ACC112 (cell line): ENCODE measurements around the gene ENAH.
"Not testable (repeated sequence)": the region's sequence is repeated elsewhere in the genome, so short reads cannot be mapped to it uniquely, and the experiment has no call there.

ENCODE experiments used
- H2AFZ ChIP-seq: fragments of 200-600 bp; sonication (generic); one replicate; pipeline ENCODE4 v1.6.0; 2017; ENCODE audit warnings: antibody characterized with exemption, low read length; ENCODE audit not compliant: unreplicated experiment
- H3K27ac ChIP-seq: fragments of 200-600 bp; sonication (generic); 2 replicates; pipeline ENCODE4 v1.5.1; 2014; ENCODE audit warnings: low read depth, mild to moderate bottlenecking, antibody characterized with exemption, low read length, moderate library complexity
- H3K27me3 ChIP-seq: fragments of 200-600 bp; sonication (generic); 2 replicates; pipeline ENCODE4 v1.6.1; 2014; ENCODE audit warnings: mild to moderate bottlenecking, antibody characterized with exemption, low read length, moderate library complexity, mixed read lengths; ENCODE audit not compliant: insufficient read depth
- H3K36me3 ChIP-seq: fragments of 200-600 bp; sonication (generic); 2 replicates; pipeline ENCODE4 v1.6.1; 2016; ENCODE audit warnings: mild to moderate bottlenecking, antibody characterized with exemption, low read length, moderate library complexity, mixed read lengths; ENCODE audit not compliant: insufficient read depth
- H3K4me1 ChIP-seq: fragments of 200-600 bp; sonication (generic); one replicate; pipeline ENCODE4 v1.6.1; 2016; ENCODE audit warnings: low read length, mixed read lengths; ENCODE audit not compliant: insufficient read depth, unreplicated experiment, control insufficient read depth
- H3K4me3 ChIP-seq: fragments of 200-600 bp; sonication (generic); 2 replicates; pipeline ENCODE4 v1.5.1; 2014; ENCODE audit warnings: mild to moderate bottlenecking, low read depth, low read length
- H3K79me2 ChIP-seq: fragments of 200-600 bp; sonication (generic); one replicate; pipeline ENCODE4 v1.6.0; 2016; ENCODE audit warnings: low read length; ENCODE audit not compliant: control insufficient read depth, unreplicated experiment, insufficient read depth

Gene ENAH

GRCh38 chr1:225481738-225482137 lies 171.2 kb downstream of the ENAH start:
- H3K4me1 ChIP-seq, result no peaks in the 10 kb centered on the region
- H3K4me3 ChIP-seq, result no peak overlapping the region
- H3K27me3 ChIP-seq, result no peaks in the 10 kb centered on the region
- H2AFZ ChIP-seq, result no peak overlapping the region
- no peaks in the 10 kb centered on the region for H3K79me2 ChIP-seq
- H3K27ac ChIP-seq, result no peak overlapping the region
- H3K36me3 ChIP-seq, result no peaks in the 10 kb centered on the region

- no peak overlapping the region for H3K27ac ChIP-seq
- H3K27me3 ChIP-seq, result no peaks in the 10 kb centered on the region
- no peak overlapping the region for H3K4me3 ChIP-seq
- H3K36me3 ChIP-seq, result no peaks in the 10 kb centered on the region
- H2AFZ ChIP-seq, result no peak overlapping the region
- H3K79me2 ChIP-seq, result no peaks in the 10 kb centered on the region
- no peaks in the 10 kb centered on the region for H3K4me1 ChIP-seq
These were observed 172.0 kb downstream of the ENAH start for GRCh38 chr1:225480825-225481434.

GRCh38 chr1:225479996-225480720 lies 172.8 kb downstream of the ENAH start:
- Histone ChIP-seq H3K4me3 (no peak overlapping the region), H3K36me3 (no peaks in the 10 kb centered on the region), H2AFZ (no peak overlapping the region), H3K79me2 (no peaks in the 10 kb centered on the region), H3K27me3 (no peaks in the 10 kb centered on the region), H3K27ac (no peak overlapping the region), H3K4me1 (no peaks in the 10 kb centered on the region)

- Histone ChIP-seq H2AFZ (no peak overlapping the region), H3K27me3 (no peaks in the 10 kb centered on the region), H3K36me3 (no peaks in the 10 kb centered on the region)
These were observed 173.6 kb downstream of the ENAH start for GRCh38 chr1:225479341-225479740.

GRCh38 chr1:225477296-225477911 lies 175.5 kb downstream of the ENAH start:
- Histone ChIP-seq H3K4me3 (no peak overlapping the region), H3K36me3 (no peaks in the 10 kb centered on the region), H3K27me3 (no peaks in the 10 kb centered on the region), H3K79me2 (no peaks in the 10 kb centered on the region), H2AFZ (no peak overlapping the region), H3K27ac (no peak overlapping the region), H3K4me1 (no peaks in the 10 kb centered on the region)

More at GRCh38 chr1:225479341-225479740, 173.6 kb downstream of the ENAH start:
- Histone ChIP-seq H3K79me2 (no peaks in the 10 kb centered on the region), H3K4me3 (no peak overlapping the region), H3K27ac (no peak overlapping the region), H3K4me1 (no peaks in the 10 kb centered on the region)

- Histone ChIP-seq H3K4me1 (no peaks in the 10 kb centered on the region), H3K79me2 (no peaks in the 10 kb centered on the region), H2AFZ (no peak overlapping the region), H3K27me3 (no peaks in the 10 kb centered on the region), H3K4me3 (no peak overlapping the region), H3K27ac (no peak overlapping the region), H3K36me3 (no peaks in the 10 kb centered on the region)
These were observed 176.4 kb downstream of the ENAH start for GRCh38 chr1:225476538-225476988.

GRCh38 chr1:225476100-225476511 lies 176.8 kb downstream of the ENAH start:
- H3K27me3 ChIP-seq, result no peaks in the 10 kb centered on the region
- no peak overlapping the region for H3K4me3 ChIP-seq
- H2AFZ ChIP-seq, result no peak overlapping the region
- H3K27ac ChIP-seq, result no peak overlapping the region
- H3K36me3 ChIP-seq, result no peaks in the 10 kb centered on the region
- no peaks in the 10 kb centered on the region for H3K4me1 ChIP-seq
- H3K79me2 ChIP-seq, result no peaks in the 10 kb centered on the region

GRCh38 chr1:225474986-225475820 lies 177.7 kb downstream of the ENAH start:
- H3K4me1 ChIP-seq, result no peaks in the 10 kb centered on the region
- H2AFZ ChIP-seq, result no peak overlapping the region
- H3K79me2 ChIP-seq, result no peaks in the 10 kb centered on the region
- no peak overlapping the region for H3K27ac ChIP-seq
- no peaks in the 10 kb centered on the region for H3K27me3 ChIP-seq
- H3K4me3 ChIP-seq, result no peak overlapping the region
- H3K36me3 ChIP-seq, result no peaks in the 10 kb centered on the region

- Histone ChIP-seq H3K27me3 (no peaks in the 10 kb centered on the region), H3K27ac (no peak overlapping the region), H3K4me1 (no peaks in the 10 kb centered on the region), H3K4me3 (no peak overlapping the region), H3K79me2 (no peaks in the 10 kb centered on the region), H3K36me3 (no peaks in the 10 kb centered on the region), H2AFZ (no peak overlapping the region)
These were observed 178.4 kb downstream of the ENAH start for GRCh38 chr1:225474439-225474985.

GRCh38 chr1:225473676-225474438 lies 179.1 kb downstream of the ENAH start:
- not testable (repeated sequence) for H3K79me2 ChIP-seq, H3K4me3 ChIP-seq, H3K27ac ChIP-seq, H3K27me3 ChIP-seq, H2AFZ ChIP-seq, H3K36me3 ChIP-seq, H3K4me1 ChIP-seq
